ENCODE data around the gene CSTB.

GRCh38 chr21:43771698-43772424, 4.2 kb downstream of the CSTB start:
- TF ChIP-seq POLR2A (IDR thresholded peaks at IDR 0.05; ENCODE audit: borderline replicate concordance, extremely low read depth, insufficient read depth, insufficient read length), result no peak
- no peak for TF ChIP-seq CTCF (IDR thresholded peaks at IDR 0.05 in 2 of 3, conservative IDR thresholded peaks at IDR 0.05 in 1 of 3; ENCODE audit: borderline replicate concordance in 1 of 3, insufficient read depth in 1 of 3, low read depth in 2 of 3, low read length in 2 of 3)
- no peak for TF ChIP-seq REST (IDR thresholded peaks at IDR 0.05; ENCODE audit: low read depth)
- TF ChIP-seq SIN3A (IDR thresholded peaks at IDR 0.05; ENCODE audit: low read depth), result no peak
- no peak for TF ChIP-seq EZH2 (IDR thresholded peaks at IDR 0.05)
- no peak for TF ChIP-seq CEBPB (IDR thresholded peaks at IDR 0.05; ENCODE audit: low read depth)
- no peak for TF ChIP-seq SP1 (IDR thresholded peaks at IDR 0.05; ENCODE audit: low read depth)
- TF ChIP-seq FOSL1 (IDR thresholded peaks at IDR 0.05; ENCODE audit: low read depth), result no peak
